ENCODE results near the gene PRKG2. TPM values are rescaled to one million over a fixed set of nuclear protein-coding genes. Genes with fewer than 3 reads are reported as not detected.

PRKG2 gene
- total and polyA plus RNA-seq, 10 of the 15 experiments (the other 5 are each of a cell fraction or from before 2014, with no cell fraction given): not detected

DNA sequence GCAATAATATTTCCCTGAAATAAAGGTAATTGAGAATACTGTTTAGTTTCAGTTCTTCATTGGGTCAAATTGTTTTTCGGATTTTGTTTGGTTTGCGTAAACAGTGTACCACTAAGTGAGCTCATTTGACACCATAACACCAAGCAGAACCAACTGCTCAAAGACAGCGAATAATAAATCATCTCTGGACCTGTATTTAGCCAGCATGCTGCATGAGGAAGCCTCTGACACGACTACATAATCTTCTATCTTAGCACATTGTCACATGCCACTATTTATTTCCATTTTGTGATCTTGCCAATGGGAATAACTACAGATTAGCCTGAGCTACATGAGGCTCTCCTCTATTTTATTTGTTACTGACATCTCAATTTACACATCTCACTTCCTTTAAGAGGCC, 12.1 kb upstream of the PRKG2 start:
- Histone ChIP-seq H3K27ac (ENCODE audit: control insufficient read depth, insufficient read depth) (no peak overlapping the region), H3K79me2 (ENCODE audit: control insufficient read depth, insufficient read depth, low read length) (no peaks in the 10 kb centered on the region), H3K9ac (ENCODE audit: control insufficient read depth, insufficient read depth, low read length) (no peak overlapping the region), H2AFZ (ENCODE audit: control insufficient read depth, low read depth, low read length) (no peak overlapping the region), H3K4me3 (no peak overlapping the region), H3K4me1 (ENCODE audit: control insufficient read depth, insufficient read depth, low read length) (no peaks in the 10 kb centered on the region), H4K20me1 (ENCODE audit: control insufficient read depth, insufficient read depth) (no peaks in the 10 kb centered on the region), H3K4me2 (ENCODE audit: control insufficient read depth, insufficient read depth) (no peak overlapping the region), H3K27me3 (replicated peaks in 1 of 2; ENCODE audit: control insufficient read depth in 2 of 2, insufficient read depth in 2 of 2, low read length in 1 of 2) (no peaks in the 10 kb centered on the region), H3K36me3 (ENCODE audit: control insufficient read depth in 2 of 2, insufficient read depth in 2 of 2, low read length in 1 of 2) (no peaks in the 10 kb centered on the region), H3K9me3 (replicated peaks; ENCODE audit: control insufficient read depth, insufficient read depth, low read length) (no peaks in the 10 kb centered on the region; the same call in 2 of the 3 replicates)
- DNase-seq (ENCODE audit: low read depth, low spot score): no peak
- POLR2A ChIA-PET: no interaction called here
- no peak for FAIRE-seq
- 27% methylated on average over 4 of the region's 4 CpGs for WGBS (ENCODE audit: insufficient coverage, insufficient replicate concordance, low lambda C conversion rate, missing lambda C conversion rate)
- no peak for ATAC-seq
- in situ Hi-C loops (cut with MboI): no loop called here
- SMC1A ChIA-PET (ENCODE audit: uncharacterized antibody, unreplicated experiment): no interaction called here
- intact Hi-C loops (cut with micrococcal nuclease; ENCODE audit: unreplicated experiment): no loop called here
- BruUV-seq (replicated peaks): no TSS peak
- RAD21 ChIA-PET (ENCODE audit: unreplicated experiment): no interaction called here
- CTCF ChIA-PET: no interaction called here
- no peak for TF ChIP-seq IRF5 (IDR thresholded peaks at IDR 0.05; ENCODE audit: borderline replicate concordance)
- no peak for TF ChIP-seq NFYA (IDR thresholded peaks at IDR 0.05; ENCODE audit: borderline replicate concordance, low read depth, low read length)
- TF ChIP-seq ESRRA (IDR thresholded peaks at IDR 0.05; ENCODE audit: low read length): no peak
- no peak for TF ChIP-seq SP1 (IDR thresholded peaks at IDR 0.05; ENCODE audit: low read depth, low read length)
- no peak for TF ChIP-seq SIX5 (IDR thresholded peaks at IDR 0.05; ENCODE audit: low read depth, low read length, severe bottlenecking)
- no peak for TF ChIP-seq NRF1 (conservative IDR thresholded peaks at IDR 0.05; ENCODE audit: low read depth, low read length)
- no peak for TF ChIP-seq NR2C1 (IDR thresholded peaks at IDR 0.05)
- TF ChIP-seq, protein P1, sequence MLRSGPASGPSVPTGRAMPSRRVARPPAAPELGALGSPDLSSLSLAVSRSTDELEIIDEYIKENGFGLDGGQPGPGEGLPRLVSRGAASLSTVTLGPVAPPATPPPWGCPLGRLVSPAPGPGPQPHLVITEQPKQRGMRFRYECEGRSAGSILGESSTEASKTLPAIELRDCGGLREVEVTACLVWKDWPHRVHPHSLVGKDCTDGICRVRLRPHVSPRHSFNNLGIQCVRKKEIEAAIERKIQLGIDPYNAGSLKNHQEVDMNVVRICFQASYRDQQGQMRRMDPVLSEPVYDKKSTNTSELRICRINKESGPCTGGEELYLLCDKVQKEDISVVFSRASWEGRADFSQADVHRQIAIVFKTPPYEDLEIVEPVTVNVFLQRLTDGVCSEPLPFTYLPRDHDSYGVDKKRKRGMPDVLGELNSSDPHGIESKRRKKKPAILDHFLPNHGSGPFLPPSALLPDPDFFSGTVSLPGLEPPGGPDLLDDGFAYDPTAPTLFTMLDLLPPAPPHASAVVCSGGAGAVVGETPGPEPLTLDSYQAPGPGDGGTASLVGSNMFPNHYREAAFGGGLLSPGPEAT (IDR thresholded peaks at IDR 0.05; ENCODE audit: low read depth): no peak
- TF ChIP-seq RAD21 (IDR thresholded peaks at IDR 0.05; ENCODE audit: insufficient read depth, low read depth, low read length): no peak
- TF ChIP-seq PAX8 (IDR thresholded peaks at IDR 0.05): no peak
- TF ChIP-seq, protein P2, sequence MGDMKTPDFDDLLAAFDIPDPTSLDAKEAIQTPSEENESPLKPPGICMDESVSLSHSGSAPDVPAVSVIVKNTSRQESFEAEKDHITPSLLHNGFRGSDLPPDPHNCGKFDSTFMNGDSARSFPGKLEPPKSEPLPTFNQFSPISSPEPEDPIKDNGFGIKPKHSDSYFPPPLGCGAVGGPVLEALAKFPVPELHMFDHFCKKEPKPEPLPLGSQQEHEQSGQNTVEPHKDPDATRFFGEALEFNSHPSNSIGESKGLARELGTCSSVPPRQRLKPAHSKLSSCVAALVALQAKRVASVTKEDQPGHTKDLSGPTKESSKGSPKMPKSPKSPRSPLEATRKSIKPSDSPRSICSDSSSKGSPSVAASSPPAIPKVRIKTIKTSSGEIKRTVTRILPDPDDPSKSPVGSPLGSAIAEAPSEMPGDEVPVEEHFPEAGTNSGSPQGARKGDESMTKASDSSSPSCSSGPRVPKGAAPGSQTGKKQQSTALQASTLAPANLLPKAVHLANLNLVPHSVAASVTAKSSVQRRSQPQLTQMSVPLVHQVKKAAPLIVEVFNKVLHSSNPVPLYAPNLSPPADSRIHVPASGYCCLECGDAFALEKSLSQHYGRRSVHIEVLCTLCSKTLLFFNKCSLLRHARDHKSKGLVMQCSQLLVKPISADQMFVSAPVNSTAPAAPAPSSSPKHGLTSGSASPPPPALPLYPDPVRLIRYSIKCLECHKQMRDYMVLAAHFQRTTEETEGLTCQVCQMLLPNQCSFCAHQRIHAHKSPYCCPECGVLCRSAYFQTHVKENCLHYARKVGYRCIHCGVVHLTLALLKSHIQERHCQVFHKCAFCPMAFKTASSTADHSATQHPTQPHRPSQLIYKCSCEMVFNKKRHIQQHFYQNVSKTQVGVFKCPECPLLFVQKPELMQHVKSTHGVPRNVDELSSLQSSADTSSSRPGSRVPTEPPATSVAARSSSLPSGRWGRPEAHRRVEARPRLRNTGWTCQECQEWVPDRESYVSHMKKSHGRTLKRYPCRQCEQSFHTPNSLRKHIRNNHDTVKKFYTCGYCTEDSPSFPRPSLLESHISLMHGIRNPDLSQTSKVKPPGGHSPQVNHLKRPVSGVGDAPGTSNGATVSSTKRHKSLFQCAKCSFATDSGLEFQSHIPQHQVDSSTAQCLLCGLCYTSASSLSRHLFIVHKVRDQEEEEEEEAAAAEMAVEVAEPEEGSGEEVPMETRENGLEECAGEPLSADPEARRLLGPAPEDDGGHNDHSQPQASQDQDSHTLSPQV (IDR thresholded peaks at IDR 0.05): no peak
- TF ChIP-seq SPI1 (IDR thresholded peaks at IDR 0.05; ENCODE audit: borderline replicate concordance, insufficient read depth, low read depth, low read length): no peak
- no peak for TF ChIP-seq BMI1 (IDR thresholded peaks at IDR 0.05; ENCODE audit: borderline replicate concordance)
- no peak for TF ChIP-seq HDAC2 (IDR thresholded peaks at IDR 0.05)
- no peak for TF ChIP-seq CREB1 (IDR thresholded peaks at IDR 0.05; ENCODE audit: low read depth)
- TF ChIP-seq NFIC (IDR thresholded peaks at IDR 0.05; ENCODE audit: low read depth, low read length): no peak
- no peak for TF ChIP-seq BCL11A (IDR thresholded peaks at IDR 0.05; ENCODE audit: low read depth, low read length)
